Neural cell (in vitro differentiated cells): Measurements from ENCODE around the gene ZNF335.

Experiments used
- EP300 ChIP-seq: fragments of 450-650 bp; conservative IDR thresholded peaks from 2 replicates; pipeline ENCODE4 v1.6.1; 2014; ENCODE audit warnings: antibody characterized with exemption, mild to moderate bottlenecking, moderate library complexity; ENCODE audit not compliant: poor library complexity, severe bottlenecking
- EZH2 ChIP-seq: fragments of 200-600, 300-800 bp; shearing (Covaris generic), sonication (generic); IDR thresholded peaks from 2 replicates; pipeline ENCODE4 v1.6.1; 2014; ENCODE audit warnings: antibody characterized with exemption, low read length, borderline replicate concordance, mild to moderate bottlenecking; ENCODE audit not compliant: insufficient read depth, poor library complexity, severe bottlenecking
- POLR2AphosphoS5 ChIP-seq: IDR thresholded peaks from 2 replicates; pipeline ENCODE4 v1.6.1; 2012
- TAF1 ChIP-seq: IDR thresholded peaks from 2 replicates; pipeline ENCODE4 v1.6.1; 2012; ENCODE audit warnings: low read depth
- TF ChIP-seq, protein P1 (sequence below): fragments of 450-650 bp; IDR thresholded peaks from 2 replicates; pipeline ENCODE4 v1.5.1; 2014; ENCODE audit warnings: antibody characterized with exemption, mild to moderate bottlenecking, moderate library complexity; ENCODE audit not compliant: poor library complexity, severe bottlenecking

DNA sequence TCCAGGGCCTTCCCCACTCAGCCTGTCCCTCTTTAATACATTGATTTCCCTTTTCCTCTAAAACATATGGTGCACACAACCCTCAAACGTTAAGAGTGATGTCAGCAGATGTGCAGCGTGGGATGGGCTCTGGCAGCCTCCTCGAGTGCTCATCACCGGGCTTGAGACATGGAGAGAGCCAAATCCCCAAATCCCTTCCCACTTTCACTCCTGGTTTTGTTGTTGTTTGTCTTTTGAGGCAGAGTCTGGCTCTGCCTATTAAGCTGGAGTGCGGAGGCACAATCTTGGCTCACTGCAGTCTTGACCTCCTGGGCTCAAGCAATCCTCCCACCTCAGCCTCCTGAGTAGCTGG is 54.2 kb downstream of the ZNF335 start:
- TF ChIP-seq, protein P1, sequence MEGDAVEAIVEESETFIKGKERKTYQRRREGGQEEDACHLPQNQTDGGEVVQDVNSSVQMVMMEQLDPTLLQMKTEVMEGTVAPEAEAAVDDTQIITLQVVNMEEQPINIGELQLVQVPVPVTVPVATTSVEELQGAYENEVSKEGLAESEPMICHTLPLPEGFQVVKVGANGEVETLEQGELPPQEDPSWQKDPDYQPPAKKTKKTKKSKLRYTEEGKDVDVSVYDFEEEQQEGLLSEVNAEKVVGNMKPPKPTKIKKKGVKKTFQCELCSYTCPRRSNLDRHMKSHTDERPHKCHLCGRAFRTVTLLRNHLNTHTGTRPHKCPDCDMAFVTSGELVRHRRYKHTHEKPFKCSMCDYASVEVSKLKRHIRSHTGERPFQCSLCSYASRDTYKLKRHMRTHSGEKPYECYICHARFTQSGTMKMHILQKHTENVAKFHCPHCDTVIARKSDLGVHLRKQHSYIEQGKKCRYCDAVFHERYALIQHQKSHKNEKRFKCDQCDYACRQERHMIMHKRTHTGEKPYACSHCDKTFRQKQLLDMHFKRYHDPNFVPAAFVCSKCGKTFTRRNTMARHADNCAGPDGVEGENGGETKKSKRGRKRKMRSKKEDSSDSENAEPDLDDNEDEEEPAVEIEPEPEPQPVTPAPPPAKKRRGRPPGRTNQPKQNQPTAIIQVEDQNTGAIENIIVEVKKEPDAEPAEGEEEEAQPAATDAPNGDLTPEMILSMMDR = no peak
- TF ChIP-seq EP300 (no peak), TAF1 (no peak), EZH2 (no peak), POLR2AphosphoS5 (no peak)
